Limb (tissue), 2 donors: Measurements from ENCODE around the gene BCAS2.

Source experiments
- DNase-seq, 2 donors: peaks; one replicate each; pipeline ENCODE4 v3.0.0-alpha.2; 2016; ENCODE audit errors: extremely low spot score in 2 of 2

The BCAS2 gene

DNA sequence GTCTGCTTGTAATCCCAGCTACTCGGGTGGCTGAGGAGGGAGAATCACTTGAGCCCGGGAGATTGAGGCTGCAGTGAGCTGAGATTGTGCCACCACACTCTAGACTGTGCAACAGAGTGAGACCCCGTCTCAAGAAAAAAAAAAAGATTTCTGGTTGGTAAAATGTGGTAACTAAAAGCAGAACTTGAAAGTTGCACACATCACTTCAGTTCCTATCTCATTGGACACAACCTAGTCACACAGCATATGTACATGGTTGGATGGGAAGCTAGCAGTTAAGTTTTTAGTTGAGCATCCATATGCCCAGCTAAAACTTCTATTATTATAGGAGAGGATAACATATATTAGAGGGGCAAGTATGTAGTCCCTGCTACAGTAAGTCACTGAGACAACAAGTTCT lies 22.1 kb downstream of the BCAS2 start:
- DNase-seq = no peak

DNA sequence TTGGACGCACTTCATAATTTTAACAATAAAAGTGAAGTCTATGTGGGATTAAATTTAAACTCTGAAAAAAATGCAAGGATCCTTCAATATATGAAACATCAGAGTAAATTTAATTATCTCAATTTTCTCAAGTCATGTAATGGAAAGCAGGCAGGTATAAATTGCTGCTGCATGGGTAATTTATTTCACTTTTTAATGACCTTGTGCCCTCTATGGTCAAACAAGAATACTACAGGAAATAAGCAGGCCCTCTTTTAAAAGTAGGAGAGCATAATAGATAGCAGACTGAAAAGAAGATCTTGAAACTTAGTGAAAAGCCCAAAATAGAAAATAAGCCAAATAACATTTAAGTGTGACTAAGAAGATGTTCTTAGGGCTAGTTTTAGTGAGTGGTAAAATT lies 22.9 kb downstream of the BCAS2 start:
- no peak for DNase-seq

GRCh38 chr1:114554577-114554976 lies 26.8 kb downstream of the BCAS2 start:
- DNase-seq = no peak

DNA sequence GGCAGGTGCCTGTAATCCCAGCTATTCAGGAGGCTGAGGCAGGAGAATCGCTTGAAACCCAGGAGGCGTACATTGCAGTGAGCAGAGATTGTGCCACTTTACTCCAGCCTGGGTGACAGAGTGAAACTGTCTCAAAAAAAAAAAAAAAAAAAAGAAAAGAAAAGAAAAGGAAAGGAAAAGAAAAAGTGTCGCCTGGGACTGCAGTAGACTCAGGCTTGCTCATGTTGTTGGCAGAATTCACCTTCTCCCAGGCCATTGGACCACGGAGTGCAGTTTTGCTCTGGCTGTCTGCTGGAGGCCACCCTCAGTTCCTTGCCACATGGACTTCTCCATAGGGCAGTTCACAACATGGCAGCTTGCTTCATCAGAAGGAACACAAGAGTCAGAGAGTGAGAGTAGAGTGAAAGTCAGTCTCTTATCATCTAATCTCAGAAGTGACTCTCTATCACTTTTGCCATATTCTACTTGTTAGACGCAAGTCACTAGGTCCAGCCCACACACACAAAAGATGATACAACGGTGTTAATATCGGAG lies 29.2 kb downstream of the BCAS2 start:
- DNase-seq = no peak

- DNase-seq = no peak
Measured at GRCh38 chr1:114551400-114551799, 30.0 kb downstream of the BCAS2 start.

GRCh38 chr1:114550336-114550735 lies 31.1 kb downstream of the BCAS2 start:
- no peak for DNase-seq

DNA sequence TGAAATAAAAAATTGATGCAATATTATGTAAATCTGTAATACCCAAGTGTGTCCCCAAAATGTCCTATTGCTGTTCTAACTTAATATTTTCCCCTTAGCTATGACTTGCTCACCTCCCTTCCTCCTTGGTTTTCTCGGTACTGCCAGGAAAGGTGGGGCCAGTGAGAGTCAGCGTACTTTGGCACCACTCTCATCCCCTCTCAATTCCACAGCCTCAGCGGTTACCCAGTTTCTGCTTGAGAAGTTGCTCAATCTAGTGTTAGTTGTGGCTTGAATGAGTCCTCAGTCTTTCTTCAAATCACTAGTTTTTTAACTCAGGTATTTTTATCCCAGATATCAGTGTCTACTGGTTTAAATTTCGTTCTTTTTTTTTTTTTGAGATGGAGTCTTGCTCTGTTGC lies 32.3 kb downstream of the BCAS2 start:
- DNase-seq = no peak

GRCh38 chr1:114547076-114547475 lies 34.3 kb downstream of the BCAS2 start:
- DNase-seq = no peak

GRCh38 chr1:114545796-114546195 lies 35.6 kb downstream of the BCAS2 start:
- DNase-seq = no peak

- DNase-seq = no peak
Measured at GRCh38 chr1:114545315-114545714, 36.1 kb downstream of the BCAS2 start.

DNA sequence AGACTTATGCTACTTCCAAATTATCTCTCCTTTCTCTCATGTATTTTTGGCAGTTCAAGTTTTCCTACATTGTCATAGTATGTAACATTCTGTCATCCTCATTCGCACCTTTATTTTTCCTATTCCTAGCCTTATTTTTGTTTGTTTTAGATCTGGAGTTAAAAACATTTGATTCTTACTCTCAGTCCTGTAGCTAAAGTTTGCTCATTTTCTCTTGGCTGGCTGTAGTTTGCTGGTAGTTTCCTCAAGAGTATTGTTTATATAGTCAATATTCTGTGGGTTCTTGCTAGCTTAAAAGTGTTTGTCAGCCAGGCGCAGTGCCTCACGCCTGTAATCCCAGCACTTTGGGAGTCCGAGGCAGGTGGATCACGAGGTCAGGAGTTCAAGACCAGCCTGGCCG lies 40.6 kb downstream of the BCAS2 start:
- no peak for DNase-seq

DNA sequence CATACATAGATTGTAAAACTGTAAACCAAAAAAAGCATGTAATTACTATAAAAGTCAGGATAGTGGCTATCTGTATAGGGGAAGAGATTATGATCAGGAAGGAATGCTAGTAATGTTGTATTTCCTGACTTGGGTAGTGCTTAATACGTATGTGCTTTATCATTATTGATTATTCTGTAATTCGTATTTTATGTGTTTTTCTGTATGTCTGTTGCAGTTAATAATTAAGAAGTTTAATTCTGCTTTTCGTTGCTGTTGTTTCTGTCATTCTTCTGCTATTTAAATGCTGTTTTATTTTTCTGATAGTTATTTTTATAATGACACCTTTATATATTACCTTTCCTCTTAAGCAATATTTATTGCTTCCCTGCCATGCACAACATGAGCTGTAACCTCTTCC lies 41.1 kb downstream of the BCAS2 start:
- no peak for DNase-seq

GRCh38 chr1:114536043-114536442 lies 45.4 kb downstream of the BCAS2 start:
- no peak for DNase-seq

- DNase-seq = no peak
Measured at GRCh38 chr1:114535401-114535800, 46.0 kb downstream of the BCAS2 start.

GRCh38 chr1:114531094-114531493 lies 50.3 kb downstream of the BCAS2 start:
- DNase-seq = no peak

DNA sequence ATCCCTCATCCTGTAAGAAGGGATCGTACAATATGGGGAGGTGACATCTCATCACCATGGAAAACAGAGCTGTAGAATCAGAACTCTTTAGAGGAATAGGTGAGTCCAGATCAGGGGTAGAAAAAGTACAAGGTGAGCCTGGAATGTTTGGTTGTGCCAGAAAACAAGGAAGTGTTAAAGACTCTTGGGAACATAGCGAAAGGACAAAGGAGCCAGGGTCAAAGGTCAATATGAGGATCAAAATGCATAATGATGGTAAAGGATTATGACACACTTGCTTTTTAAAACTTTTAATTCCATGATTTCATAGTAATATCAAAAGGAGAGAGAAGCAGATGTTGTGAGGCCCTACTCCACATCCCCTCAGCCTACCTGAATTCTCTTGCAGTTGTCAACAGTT lies 51.2 kb downstream of the BCAS2 start:
- DNase-seq = no peak

DNA sequence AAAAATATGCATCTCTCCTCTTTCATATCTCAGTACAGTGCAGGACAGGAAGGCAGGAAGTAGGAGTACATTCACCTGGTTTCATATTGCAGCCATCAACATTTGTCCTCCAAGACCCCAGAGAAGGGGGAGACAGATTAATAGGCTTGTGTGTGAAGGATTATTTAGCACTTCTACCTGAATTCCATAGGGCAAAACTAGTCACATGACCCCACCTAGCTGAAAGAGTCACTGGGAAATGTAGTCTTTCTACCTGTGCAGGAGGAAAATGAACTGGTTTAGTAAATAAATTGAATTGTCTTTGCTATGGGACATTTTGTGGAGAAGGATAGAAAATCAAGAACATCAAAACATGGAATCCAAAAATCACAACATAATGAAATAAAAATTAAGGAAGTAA lies 56.5 kb downstream of the BCAS2 start:
- no peak for DNase-seq

GRCh38 chr1:114522264-114522575 lies 59.2 kb downstream of the BCAS2 start:
- no peak for DNase-seq

GRCh38 chr1:114521396-114522263 lies 59.8 kb downstream of the BCAS2 start:
- no peak for DNase-seq
